Measurements from ENCODE around the gene ANKRD63. TPM values are rescaled to one million over a fixed set of nuclear protein-coding genes. Genes with fewer than 3 reads are reported as not detected.

Gene ANKRD63
- total RNA-seq, 1 experiment from 2014 or later: 0.46 TPM

DNA sequence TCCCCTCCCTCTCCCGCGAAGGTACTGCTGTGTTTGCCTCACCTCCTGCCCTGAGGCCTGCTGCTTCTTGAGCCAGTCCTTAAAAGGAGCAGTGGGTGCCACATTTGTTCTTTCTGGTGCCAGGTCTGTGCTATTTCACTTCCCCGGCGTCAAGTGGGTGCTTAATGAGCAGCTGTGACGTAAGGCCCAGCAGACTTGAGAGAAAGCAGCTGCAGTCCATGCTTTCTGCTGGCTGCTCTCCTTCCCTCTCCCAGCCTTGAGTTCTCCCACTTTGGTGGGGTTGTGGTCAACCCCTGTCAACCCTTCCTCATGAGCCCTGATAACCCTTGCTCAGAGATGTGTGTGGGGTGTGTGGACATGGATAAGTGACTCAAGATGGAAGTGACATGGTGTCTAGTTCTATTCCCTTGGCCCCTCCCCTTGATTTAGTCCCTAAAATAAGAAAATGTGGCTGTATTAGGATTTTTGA, 47.5 kb upstream of the ANKRD63 start:
- no peak for DNase-seq
- WGBS (ENCODE audit: extremely low coverage, insufficient read length, low lambda C conversion rate): no CpG with 5 or more reads among the region's 5 CpGs
- H3K79me2 ChIP-seq (ENCODE audit: insufficient read depth, low read length): no peaks in the 10 kb centered on the region
- TF ChIP-seq, protein P1, sequence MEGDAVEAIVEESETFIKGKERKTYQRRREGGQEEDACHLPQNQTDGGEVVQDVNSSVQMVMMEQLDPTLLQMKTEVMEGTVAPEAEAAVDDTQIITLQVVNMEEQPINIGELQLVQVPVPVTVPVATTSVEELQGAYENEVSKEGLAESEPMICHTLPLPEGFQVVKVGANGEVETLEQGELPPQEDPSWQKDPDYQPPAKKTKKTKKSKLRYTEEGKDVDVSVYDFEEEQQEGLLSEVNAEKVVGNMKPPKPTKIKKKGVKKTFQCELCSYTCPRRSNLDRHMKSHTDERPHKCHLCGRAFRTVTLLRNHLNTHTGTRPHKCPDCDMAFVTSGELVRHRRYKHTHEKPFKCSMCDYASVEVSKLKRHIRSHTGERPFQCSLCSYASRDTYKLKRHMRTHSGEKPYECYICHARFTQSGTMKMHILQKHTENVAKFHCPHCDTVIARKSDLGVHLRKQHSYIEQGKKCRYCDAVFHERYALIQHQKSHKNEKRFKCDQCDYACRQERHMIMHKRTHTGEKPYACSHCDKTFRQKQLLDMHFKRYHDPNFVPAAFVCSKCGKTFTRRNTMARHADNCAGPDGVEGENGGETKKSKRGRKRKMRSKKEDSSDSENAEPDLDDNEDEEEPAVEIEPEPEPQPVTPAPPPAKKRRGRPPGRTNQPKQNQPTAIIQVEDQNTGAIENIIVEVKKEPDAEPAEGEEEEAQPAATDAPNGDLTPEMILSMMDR (conservative IDR thresholded peaks at IDR 0.05): no peak
- no peak overlapping the region for H3K56ac ChIP-seq (ENCODE audit: insufficient read length, low read depth, low read length)
- no peaks in the 10 kb centered on the region for H3K79me1 ChIP-seq (ENCODE audit: insufficient read depth, low read depth, low read length, poor library complexity, severe bottlenecking)
- H3T11ph ChIP-seq (ENCODE audit: low read length): no peak overlapping the region
- H3K9me3 ChIP-seq (ENCODE audit: control insufficient read depth, low read depth, low read length): no peaks in the 10 kb centered on the region
- H3K23me2 ChIP-seq (ENCODE audit: insufficient read length, low read depth, low read length, poor library complexity, severe bottlenecking): no peaks in the 10 kb centered on the region
- no peak overlapping the region for H2BK120ac ChIP-seq (ENCODE audit: low read depth, low read length, poor library complexity, severe bottlenecking)
- H2BK5ac ChIP-seq (ENCODE audit: insufficient read length, low read length): no peak overlapping the region
- no peak overlapping the region for H3K27ac ChIP-seq (ENCODE audit: insufficient read length, low read depth, low read length)
- no peaks in the 10 kb centered on the region for H3K27me3 ChIP-seq (ENCODE audit: insufficient read depth, low read length)
- H2BK15ac ChIP-seq (ENCODE audit: low read depth, low read length): no peak overlapping the region
- peaks cover 4 to 23% (median 13%) of the 10 kb centered on the region in 3 experiments; a peak in 6 of 7 replicates for H3K36me3 Mint-ChIP-seq (ENCODE audit: insufficient read depth in 1 of 3, low read depth in 3 of 3)
- H2BK12ac ChIP-seq (ENCODE audit: insufficient read length, low read depth, low read length): no peak overlapping the region
- no peak overlapping the region for H3K27ac Mint-ChIP-seq
- H2AFZ ChIP-seq (ENCODE audit: low read length): no peak overlapping the region
- no peaks in the 10 kb centered on the region for H4K20me1 ChIP-seq (ENCODE audit: control insufficient read depth, insufficient read depth, insufficient read length)
- no peak overlapping the region for H4K91ac ChIP-seq (ENCODE audit: insufficient read length, low read depth, low read length)
- H3K4me1 ChIP-seq (ENCODE audit: insufficient read depth, low read length): peaks cover 21% of the 10 kb centered on the region; the same call in 1 of the 2 replicates
- H3K9me3 Mint-ChIP-seq: peaks cover 0 to 4% of the 10 kb centered on the region in 2 experiments; a peak in 1 of 5 replicates
- H3K4ac ChIP-seq (ENCODE audit: low read depth, low read length): no peak overlapping the region
- H3K14ac ChIP-seq (ENCODE audit: insufficient read depth, low read length): no peak overlapping the region
- H2BK20ac ChIP-seq (ENCODE audit: low read depth, low read length, poor library complexity, severe bottlenecking): no peak overlapping the region
- H4K8ac ChIP-seq (replicated peaks; ENCODE audit: insufficient read length, low read depth, low read length): no peak overlapping the region
- no peak overlapping the region for H2AK5ac ChIP-seq (ENCODE audit: insufficient read length, low read length)
- no peak overlapping the region for H3K4me2 ChIP-seq (ENCODE audit: insufficient read depth, insufficient read length, low read length)
- no peak overlapping the region for H3K9ac ChIP-seq (ENCODE audit: extremely low read depth, insufficient read length, low read length)
- H3K4me1 Mint-ChIP-seq: peaks cover 54 to 60% of the 10 kb centered on the region in 2 experiments
- H3K18ac ChIP-seq (ENCODE audit: insufficient read length, low read depth, low read length): no peak overlapping the region
- H3K4me3 Mint-ChIP-seq: no peak overlapping the region
- H3K23ac ChIP-seq (ENCODE audit: insufficient read length, low read depth, low read length): no peak overlapping the region
- H4K5ac ChIP-seq (ENCODE audit: insufficient read length, low read depth, low read length): no peak overlapping the region
- peaks cover 8% of the 10 kb centered on the region for H3K27me3 Mint-ChIP-seq (ENCODE audit: low read depth)
